H4 (cell line): ENCODE data around the gene CNDP2. TPM values are rescaled to one million over a fixed set of nuclear protein-coding genes. Genes with fewer than 3 reads are reported as not detected.
A peak's percentile ranks its signal among the peaks of the same experiment; 100 is the strongest.

ENCODE experiments used
- DNase-seq: peaks from one replicate; pipeline ENCODE4 v3.0.0-alpha.2; 2015; ENCODE audit warnings: low spot score
- total RNA-seq: library from RNA; depleted of rRNA; stranded (reverse); fragments of >200 nt; shearing (Covaris generic); gene quantifications from 2 replicates; pipeline ENCODE4 v1.2.3, GENCODE V29; 2014; rRNA removed

Gene CNDP2
- total RNA-seq = 42.9 and 57.3 TPM in 2 replicates

- peak; percentile 99 for DNase-seq
Observed at GRCh38 chr18:74495581-74496507, at the start of gene CNDP2. Gene CNDP2 (plus strand): TSS chr18:74496363. CDS start chr18:74499974, 3,611 bp downstream.

DNA sequence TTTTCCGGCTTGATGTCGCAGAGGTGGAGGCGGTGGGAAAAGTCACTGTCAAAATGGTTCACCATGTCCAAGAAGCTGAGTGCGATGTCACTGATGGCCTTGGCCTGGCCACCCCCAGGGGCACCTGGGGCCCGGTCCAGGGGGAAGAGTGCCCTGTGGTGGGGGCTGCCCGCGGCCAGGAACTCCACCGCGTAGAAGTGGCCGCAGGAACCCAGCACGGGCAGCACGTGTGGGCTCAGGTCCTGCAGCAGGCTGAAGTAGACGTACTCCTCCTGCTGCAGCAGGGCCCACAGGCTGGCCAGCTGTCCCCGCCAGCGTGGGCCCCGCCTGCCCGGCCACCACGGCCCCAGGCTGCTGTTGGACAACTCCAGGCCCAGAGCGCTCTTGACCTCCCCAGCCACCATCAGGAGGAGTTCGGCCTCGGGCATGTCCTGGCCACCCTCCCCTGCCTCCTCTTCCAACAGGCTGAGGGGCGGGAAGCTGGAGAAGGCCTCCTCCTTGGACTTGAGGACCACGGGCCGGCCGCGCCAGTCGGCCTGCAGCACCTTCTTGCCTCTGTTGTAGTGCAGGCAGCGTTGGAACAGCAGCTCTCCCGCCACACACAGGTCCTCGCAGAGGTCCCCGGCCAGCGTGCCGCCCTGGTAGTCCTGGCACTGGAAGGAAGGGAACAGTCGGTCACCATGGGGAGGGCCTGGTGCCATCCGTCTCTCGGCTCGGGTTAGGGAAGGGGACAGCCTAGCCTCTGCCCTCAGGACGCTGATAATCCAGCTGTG, 49.3 kb upstream of the CNDP2 start:
- no peak for DNase-seq

DNA sequence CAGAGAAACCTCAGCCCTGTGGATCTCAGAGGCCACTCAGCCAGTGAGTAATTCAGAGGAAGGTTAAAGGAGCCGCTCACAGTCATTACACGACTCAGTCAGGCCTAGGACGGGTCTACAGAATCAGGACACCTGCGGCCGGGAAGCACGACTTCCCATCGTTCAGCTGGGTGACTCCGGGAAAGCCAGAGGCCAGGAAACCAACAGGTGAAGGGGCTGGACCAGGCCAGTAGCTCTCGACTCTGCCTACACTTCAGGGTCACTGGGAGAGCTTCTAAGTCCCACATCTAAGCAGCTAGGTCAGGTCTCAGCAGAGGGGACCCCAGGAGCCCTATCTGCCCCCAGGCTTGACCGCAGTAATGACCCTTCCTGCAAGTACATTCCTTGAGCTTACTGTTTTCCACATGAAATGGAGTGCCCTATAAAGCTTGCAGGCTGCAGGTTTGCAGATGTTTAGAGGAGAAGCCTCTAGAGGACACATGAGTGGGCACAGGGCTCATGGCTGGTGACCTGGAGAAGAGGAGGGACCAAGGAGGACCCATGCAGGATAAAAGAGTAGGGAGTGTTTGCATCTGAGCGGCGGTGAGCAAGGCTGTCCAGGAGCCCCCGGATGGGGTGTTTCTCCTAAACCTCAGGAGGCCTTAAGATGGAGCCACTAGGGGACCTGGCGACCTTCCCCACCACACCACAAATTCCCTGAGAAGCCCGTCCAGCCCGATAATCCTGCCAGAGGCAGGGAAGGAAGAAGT, 48.6 kb upstream of the CNDP2 start:
- no peak for DNase-seq

GRCh38 chr18:74450626-74451025, 45.5 kb upstream of the CNDP2 start:
- DNase-seq = no peak

- no peak for DNase-seq
Observed at GRCh38 chr18:74451148-74451547, 45.0 kb upstream of the CNDP2 start.

- DNase-seq = no peak
Observed at GRCh38 chr18:74453016-74453566, 43.1 kb upstream of the CNDP2 start.

- no peak for DNase-seq
Observed at GRCh38 chr18:74453642-74454198, 42.4 kb upstream of the CNDP2 start.

- DNase-seq = no peak
Observed at GRCh38 chr18:74454279-74454751, 41.8 kb upstream of the CNDP2 start.

GRCh38 chr18:74455386-74455785, 40.8 kb upstream of the CNDP2 start:
- DNase-seq = no peak

DNA sequence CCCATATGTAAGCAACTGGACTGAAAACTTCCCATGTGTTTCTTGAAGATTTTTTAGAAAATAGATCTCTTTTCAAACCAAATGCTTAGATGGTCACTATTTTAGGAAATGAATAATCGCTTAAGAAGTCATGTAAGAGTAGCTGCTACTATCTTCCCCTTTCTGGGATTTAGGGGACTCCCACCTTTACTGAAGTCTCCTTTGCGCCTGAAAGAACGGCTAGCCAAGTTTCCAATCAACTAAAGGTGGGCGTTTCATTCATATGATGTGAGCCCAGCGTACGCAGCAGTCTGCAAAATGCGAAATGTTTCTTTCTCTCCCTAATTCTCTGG, 40.2 kb upstream of the CNDP2 start:
- no peak for DNase-seq

DNA sequence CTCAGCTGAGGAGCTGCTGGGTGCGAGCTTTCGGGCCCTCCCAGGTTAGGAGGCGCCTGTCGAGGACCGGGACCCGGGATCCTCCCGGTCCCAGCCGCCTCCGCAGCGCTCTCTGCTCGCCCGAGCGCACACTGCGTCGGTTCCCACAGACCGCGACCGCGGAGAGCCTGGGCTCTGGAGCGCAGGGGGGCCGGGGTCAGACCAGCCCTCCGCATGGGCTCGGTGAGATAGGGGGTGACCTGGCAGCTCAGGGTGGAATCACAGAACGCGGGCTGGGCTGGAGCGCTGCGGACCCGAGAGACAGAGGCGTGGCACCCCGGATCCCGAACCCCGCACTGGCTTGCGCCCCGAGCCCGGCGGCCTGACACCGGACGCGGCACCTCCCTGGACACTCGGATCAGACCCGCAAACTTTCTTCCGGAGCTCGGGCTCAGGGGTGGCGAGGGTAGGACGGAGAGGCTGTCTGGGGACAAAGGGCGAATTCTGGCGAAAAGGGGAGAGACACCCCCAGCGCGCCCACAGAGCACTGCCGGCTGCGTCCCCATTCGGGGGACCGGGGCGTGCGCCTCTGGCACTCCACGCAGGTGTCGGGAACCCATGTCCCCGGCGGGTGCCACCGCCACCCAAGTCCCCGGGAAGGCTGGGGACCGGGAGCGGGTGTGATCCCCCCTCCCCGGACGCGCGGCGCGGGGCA, 39.7 kb upstream of the CNDP2 start:
- DNase-seq = no peak

GRCh38 chr18:74457043-74457724, 39.0 kb upstream of the CNDP2 start, which contains the start of gene DIPK1C:
Gene DIPK1C (minus strand): TSS chr18:74457308. CDS start chr18:74457259, 49 bp downstream.
- DNase-seq = no peak

- DNase-seq = no peak
Observed at GRCh38 chr18:74457725-74458421, 38.3 kb upstream of the CNDP2 start.

GRCh38 chr18:74459889-74460288, 36.3 kb upstream of the CNDP2 start:
- peak; percentile 21 for DNase-seq

DNA sequence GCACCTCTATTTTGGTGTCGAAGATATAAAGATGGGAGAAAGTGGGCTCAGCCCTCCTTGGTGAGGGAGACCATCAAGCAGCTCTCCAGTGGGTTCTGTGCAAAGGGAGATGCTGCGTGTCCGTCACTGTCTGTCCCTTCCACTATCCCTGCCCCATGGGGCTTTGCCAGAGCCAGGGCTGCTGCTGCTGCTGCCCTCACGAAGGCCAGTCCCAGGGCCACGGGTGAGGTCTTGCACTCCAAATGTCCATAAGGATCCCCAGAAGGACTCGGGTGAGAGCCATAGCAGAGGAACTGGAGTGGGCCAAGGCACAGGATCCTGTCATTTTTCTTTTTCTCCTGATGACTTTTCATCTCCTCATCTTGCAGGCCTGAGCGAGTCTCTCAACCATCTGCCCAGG, 35.3 kb upstream of the CNDP2 start:
- DNase-seq = no peak

GRCh38 chr18:74463254-74463653, 32.9 kb upstream of the CNDP2 start:
- DNase-seq = no peak

DNA sequence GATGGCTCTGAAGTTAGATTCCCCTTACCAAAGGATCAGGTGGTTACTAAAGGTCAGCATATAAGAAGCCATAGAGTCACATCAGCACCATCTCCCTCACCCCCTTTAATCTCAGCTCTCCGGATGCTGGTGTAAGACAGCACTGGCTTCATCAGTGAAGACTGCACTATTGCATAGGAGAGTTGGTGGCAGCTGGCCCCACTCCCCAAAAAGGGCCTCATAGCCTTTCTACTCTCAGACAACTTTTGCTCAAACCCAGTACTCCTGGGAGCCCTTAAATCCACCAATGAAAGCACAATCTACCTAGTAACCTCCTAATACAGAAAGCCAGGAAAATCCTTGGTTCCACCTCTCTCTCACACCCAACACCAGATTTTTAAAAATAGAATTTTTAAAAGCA, 32.2 kb upstream of the CNDP2 start:
- DNase-seq = no peak

GRCh38 chr18:74465775-74466174, 30.4 kb upstream of the CNDP2 start:
- DNase-seq = no peak

DNA sequence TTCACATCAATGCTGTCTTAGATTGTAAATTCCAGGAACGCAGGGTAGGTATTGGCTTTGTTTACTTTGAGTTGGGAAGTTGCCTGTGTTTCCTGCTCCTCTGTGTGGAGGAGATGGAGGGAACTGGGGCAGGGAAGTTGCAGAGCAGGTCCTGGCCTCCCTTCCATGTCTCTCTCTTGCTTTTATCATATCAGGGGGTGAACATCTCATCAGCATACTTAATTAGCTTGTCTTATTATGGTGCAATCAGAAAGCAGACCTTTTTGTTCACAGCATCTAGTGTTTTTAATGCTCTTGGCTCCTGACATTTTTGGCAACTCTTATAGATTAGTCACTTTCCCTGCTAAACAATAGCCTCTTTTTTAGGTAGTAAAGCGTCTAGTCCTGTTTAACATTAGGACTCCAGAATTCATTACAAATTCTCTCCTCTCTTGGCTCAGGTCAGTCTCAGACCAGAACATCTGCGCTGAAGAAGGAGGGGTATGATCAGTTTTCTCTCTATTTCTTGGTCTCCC, 27.6 kb upstream of the CNDP2 start:
- no peak for DNase-seq
